ENCODE results near the gene CYB5B.

CYB5B gene

GRCh38 chr16:69501956-69502745, 77.7 kb downstream of the CYB5B start:
- TF ChIP-seq PAX5 (IDR thresholded peaks at IDR 0.05; ENCODE audit: insufficient read depth, low read length, severe bottlenecking) (peak; percentile 78), POLR2A (IDR thresholded peaks at IDR 0.05; ENCODE audit: low read depth, low read length) (no peak), SPI1 (IDR thresholded peaks at IDR 0.05; ENCODE audit: low read depth, low read length) (peak; percentile 74)
- FAIRE-seq, result peak; percentile 88
- no peak for DNase-seq (ENCODE audit: insufficient read length, low spot score)

DNA sequence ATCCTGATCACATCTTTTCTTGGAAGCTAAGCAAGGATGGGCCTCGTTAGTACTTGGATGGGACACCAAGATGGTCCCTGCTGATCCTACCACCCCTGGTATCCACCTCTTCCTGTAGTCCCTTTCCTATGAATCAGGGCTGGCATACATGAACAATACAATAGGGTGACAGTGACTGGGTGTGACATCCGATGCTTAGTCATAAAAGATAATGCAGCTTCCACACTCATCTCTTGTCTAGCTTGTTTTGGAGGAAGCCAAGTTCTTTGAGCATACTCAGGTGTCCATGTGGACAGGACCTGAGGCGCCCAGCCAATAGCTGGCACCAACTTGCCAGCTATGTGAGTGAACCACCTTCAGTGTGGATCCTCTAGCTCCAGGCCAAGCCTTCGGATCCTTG, 78.8 kb downstream of the CYB5B start:
- DNase-seq (ENCODE audit: insufficient read length, low spot score), result no peak
- no peak for FAIRE-seq
- TF ChIP-seq POLR2A (IDR thresholded peaks at IDR 0.05; ENCODE audit: low read depth, low read length), result no peak
- TF ChIP-seq POLR2AphosphoS5 (IDR thresholded peaks at IDR 0.05; ENCODE audit: low read depth, low read length), result no peak
- no peak for TF ChIP-seq TAF1 (IDR thresholded peaks at IDR 0.05; ENCODE audit: low read depth, low read length)
- TF ChIP-seq POU2F2 (IDR thresholded peaks at IDR 0.05; ENCODE audit: low read depth, low read length), result no peak
- no peak for TF ChIP-seq SPI1 (IDR thresholded peaks at IDR 0.05; ENCODE audit: low read depth, low read length)
- TF ChIP-seq PAX5 (IDR thresholded peaks at IDR 0.05; ENCODE audit: insufficient read depth, low read length, severe bottlenecking), result no peak

DNA sequence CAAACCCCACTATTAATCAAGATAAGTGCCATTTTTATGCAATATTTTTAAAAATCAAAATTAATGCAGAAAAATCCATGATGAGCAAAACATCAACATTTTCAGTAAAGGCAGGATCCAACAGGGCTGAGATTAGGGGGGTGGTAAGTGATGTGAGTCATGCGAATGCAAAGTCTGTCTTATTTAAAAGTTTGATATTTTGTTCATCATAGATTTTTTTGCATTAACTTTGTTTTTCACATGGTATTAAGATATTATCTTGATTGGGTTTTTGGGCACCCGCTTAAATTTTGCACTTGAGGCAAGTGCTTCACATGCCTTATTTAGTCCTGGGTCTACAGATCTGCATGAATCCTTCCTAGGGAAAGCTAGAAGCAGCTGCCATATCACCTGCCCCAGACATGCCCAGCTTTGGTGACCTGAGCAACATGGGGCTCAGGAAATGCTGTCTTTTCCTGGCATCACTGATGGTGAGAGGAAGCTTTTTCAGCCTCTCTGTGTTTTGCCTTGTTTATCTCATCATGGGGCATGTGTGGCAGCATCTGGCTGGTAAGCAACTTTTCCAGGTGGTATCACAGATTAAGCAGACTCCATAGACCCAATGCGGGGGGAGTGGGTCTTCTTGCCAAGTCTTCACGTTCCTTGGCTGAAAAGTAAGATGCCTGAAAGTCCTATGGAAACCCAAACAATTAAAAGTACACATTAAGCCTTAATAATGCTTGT, 83.8 kb downstream of the CYB5B start:
- DNase-seq (ENCODE audit: insufficient read length, low spot score) (no peak), FAIRE-seq (no peak)
- no peak for TF ChIP-seq SPI1 (IDR thresholded peaks at IDR 0.05; ENCODE audit: low read depth, low read length)

GRCh38 chr16:69509125-69509524, 84.7 kb downstream of the CYB5B start:
- no peak for DNase-seq (ENCODE audit: insufficient read length, low spot score)
- TF ChIP-seq SPI1 (IDR thresholded peaks at IDR 0.05; ENCODE audit: low read depth, low read length), result no peak
- TF ChIP-seq PAX5 (IDR thresholded peaks at IDR 0.05; ENCODE audit: insufficient read depth, low read length, severe bottlenecking), result no peak
- no peak for TF ChIP-seq POLR2A (IDR thresholded peaks at IDR 0.05; ENCODE audit: low read depth, low read length)
- no peak for TF ChIP-seq POU2F2 (IDR thresholded peaks at IDR 0.05; ENCODE audit: low read depth, low read length)
- no peak for TF ChIP-seq POLR2AphosphoS5 (IDR thresholded peaks at IDR 0.05; ENCODE audit: low read depth, low read length)
- TF ChIP-seq TAF1 (IDR thresholded peaks at IDR 0.05; ENCODE audit: low read depth, low read length), result no peak
- no peak for FAIRE-seq

- TF ChIP-seq TAF1 (IDR thresholded peaks at IDR 0.05; ENCODE audit: low read depth, low read length) (no peak), POLR2AphosphoS5 (IDR thresholded peaks at IDR 0.05; ENCODE audit: low read depth, low read length) (no peak), POU2F2 (IDR thresholded peaks at IDR 0.05; ENCODE audit: low read depth, low read length) (no peak), SPI1 (IDR thresholded peaks at IDR 0.05; ENCODE audit: low read depth, low read length) (no peak), POLR2A (IDR thresholded peaks at IDR 0.05; ENCODE audit: low read depth, low read length) (no peak), PAX5 (IDR thresholded peaks at IDR 0.05; ENCODE audit: insufficient read depth, low read length, severe bottlenecking) (no peak)
- FAIRE-seq (no peak), DNase-seq (ENCODE audit: insufficient read length, low spot score) (no peak)
Observed at GRCh38 chr16:69511651-69512050, 87.2 kb downstream of the CYB5B start.

DNA sequence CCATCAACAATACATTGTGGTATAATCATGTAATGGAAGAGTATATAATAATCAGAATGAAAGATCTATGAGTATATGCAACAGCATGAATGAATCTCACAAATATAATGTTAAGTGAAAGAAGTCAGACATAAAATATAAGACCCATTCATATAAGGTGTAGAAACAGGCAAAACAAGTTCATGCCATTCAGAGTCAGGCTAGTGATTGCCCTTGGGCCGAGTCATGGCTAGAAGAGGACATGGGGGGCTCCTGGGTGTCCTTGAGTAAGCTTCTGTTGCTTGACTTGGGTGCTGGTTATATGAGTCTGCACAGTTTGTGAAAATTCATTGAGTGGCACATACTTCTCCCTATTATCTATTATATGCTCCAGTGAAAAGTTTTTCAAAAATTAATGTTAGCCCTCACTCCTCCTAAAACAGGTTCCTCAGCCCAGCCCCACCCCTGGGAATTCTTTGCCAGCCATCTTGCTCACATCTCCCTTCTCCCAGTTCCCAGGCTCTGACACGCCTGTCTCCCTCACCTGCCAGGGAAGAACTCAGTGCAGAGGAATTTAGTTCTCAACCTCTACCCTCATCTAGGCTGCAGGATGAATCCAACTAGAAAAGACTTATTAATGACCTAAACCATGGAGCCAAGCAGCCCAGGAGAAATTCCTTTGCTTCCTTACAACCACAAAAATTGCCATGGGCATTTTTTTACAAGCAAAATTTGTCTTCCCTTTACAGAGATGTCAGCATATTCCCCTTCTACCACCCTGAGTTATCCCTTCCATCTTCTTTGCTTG, 89.0 kb downstream of the CYB5B start:
- no peak for DNase-seq (ENCODE audit: insufficient read length, low spot score)
- no peak for FAIRE-seq

DNA sequence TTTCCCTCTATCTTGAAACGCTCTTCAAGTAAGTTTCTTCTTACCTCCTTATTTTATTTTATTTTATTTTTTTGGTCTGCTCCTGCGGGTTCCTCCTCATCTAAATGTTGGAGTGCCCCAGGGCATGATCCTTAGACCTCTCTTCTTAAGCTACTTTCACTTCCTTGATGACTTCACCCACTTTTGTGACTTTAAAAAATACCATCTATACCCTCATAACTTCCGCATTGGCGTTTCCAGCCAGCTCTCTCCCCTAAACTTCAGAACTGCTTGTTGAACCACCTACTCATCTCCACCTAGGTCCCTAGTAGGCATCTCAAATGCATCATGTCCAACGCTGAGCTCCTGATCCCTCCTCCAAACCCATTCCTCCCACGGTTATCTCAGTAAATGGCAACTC, 89.9 kb downstream of the CYB5B start:
- no peak for FAIRE-seq
- TF ChIP-seq PAX5 (IDR thresholded peaks at IDR 0.05; ENCODE audit: insufficient read depth, low read length, severe bottlenecking) (no peak), POLR2AphosphoS5 (IDR thresholded peaks at IDR 0.05; ENCODE audit: low read depth, low read length) (no peak), POLR2A (IDR thresholded peaks at IDR 0.05; ENCODE audit: low read depth, low read length) (no peak), POU2F2 (IDR thresholded peaks at IDR 0.05; ENCODE audit: low read depth, low read length) (no peak), TAF1 (IDR thresholded peaks at IDR 0.05; ENCODE audit: low read depth, low read length) (no peak)
- no peak for DNase-seq (ENCODE audit: insufficient read length, low spot score)

More for the DNA sequence above, 89.0 kb downstream of the CYB5B start:
- TF ChIP-seq POLR2AphosphoS5 (IDR thresholded peaks at IDR 0.05; ENCODE audit: low read depth, low read length), result no peak
- TF ChIP-seq SPI1 (IDR thresholded peaks at IDR 0.05; ENCODE audit: low read depth, low read length), result no peak
- no peak for TF ChIP-seq PAX5 (IDR thresholded peaks at IDR 0.05; ENCODE audit: insufficient read depth, low read length, severe bottlenecking)
- TF ChIP-seq TAF1 (IDR thresholded peaks at IDR 0.05; ENCODE audit: low read depth, low read length), result no peak
- TF ChIP-seq POU2F2 (IDR thresholded peaks at IDR 0.05; ENCODE audit: low read depth, low read length), result no peak
- TF ChIP-seq POLR2A (IDR thresholded peaks at IDR 0.05; ENCODE audit: low read depth, low read length), result no peak
